Measurements from ENCODE around the gene DOK5.
A peak's percentile ranks its signal among the peaks of the same experiment; 100 is the strongest.

Gene DOK5

GRCh38 chr20:54619682-54620081 lies 144.3 kb downstream of the DOK5 start:
- no peak for DNase-seq

GRCh38 chr20:54620611-54621010 lies 145.2 kb downstream of the DOK5 start:
- DNase-seq = no peak

- no peak for DNase-seq
Observed at GRCh38 chr20:54622333-54623295, 147.2 kb downstream of the DOK5 start.

GRCh38 chr20:54623991-54624569 lies 148.7 kb downstream of the DOK5 start:
- DNase-seq = no peak

- DNase-seq = no peak
Observed at GRCh38 chr20:54624706-54625390, 149.5 kb downstream of the DOK5 start.

GRCh38 chr20:54625497-54625896 lies 150.1 kb downstream of the DOK5 start:
- DNase-seq = no peak

GRCh38 chr20:54626126-54626525 lies 150.7 kb downstream of the DOK5 start:
- DNase-seq = no peak

GRCh38 chr20:54629632-54630031 lies 154.2 kb downstream of the DOK5 start:
- DNase-seq = no peak

GRCh38 chr20:54630582-54630981 lies 155.2 kb downstream of the DOK5 start:
- DNase-seq = no peak

- no peak for DNase-seq
Observed at GRCh38 chr20:54631059-54631458, 155.7 kb downstream of the DOK5 start.

GRCh38 chr20:54633374-54634355 lies 158.3 kb downstream of the DOK5 start:
- DNase-seq = no peak

GRCh38 chr20:54636575-54636974 lies 161.2 kb downstream of the DOK5 start:
- no peak for DNase-seq

- no peak for DNase-seq
Observed at GRCh38 chr20:54639941-54640340, 164.5 kb downstream of the DOK5 start.

- DNase-seq = no peak
Observed at GRCh38 chr20:54640800-54641199, 165.4 kb downstream of the DOK5 start.

GRCh38 chr20:54642864-54643667 lies 167.7 kb downstream of the DOK5 start:
- no peak for DNase-seq

GRCh38 chr20:54643761-54644160 lies 168.4 kb downstream of the DOK5 start:
- no peak for DNase-seq

GRCh38 chr20:54645445-54646155 lies 170.2 kb downstream of the DOK5 start:
- DNase-seq = no peak

GRCh38 chr20:54646156-54646517 lies 170.7 kb downstream of the DOK5 start:
- DNase-seq = no peak

GRCh38 chr20:54648421-54649142 lies 173.2 kb downstream of the DOK5 start:
- DNase-seq = no peak

- DNase-seq = peak; percentile 68
Observed at GRCh38 chr20:54649511-54649962, 174.1 kb downstream of the DOK5 start.
